ENCODE data around the gene POU2F1. TPM values are rescaled to one million over a fixed set of nuclear protein-coding genes. Genes with fewer than 3 reads are reported as not detected.

The POU2F1 gene
- polyA plus RNA-seq, 1 donor (not counting 4 experiments of a cell fraction or from before 2014, with no cell fraction given) = 3.2 TPM

GRCh38 chr1:167229719-167230385 is 9.2 kb downstream of the POU2F1 start:
- FAIRE-seq (no peak), DNase-seq (ENCODE audit: low read depth, low spot score) (no peak)
- Histone ChIP-seq H3K4me1 (ENCODE audit: control insufficient read depth, extremely low read depth, insufficient read depth, low read length) (peaks cover 9% of the 10 kb centered on the region), H4K20me1 (ENCODE audit: control insufficient read depth, extremely low read depth, insufficient read depth, low read length) (no peaks in the 10 kb centered on the region), H3K9me3 (ENCODE audit: control insufficient read depth, low read depth, low read length) (no peaks in the 10 kb centered on the region), H3K36me3 (ENCODE audit: control insufficient read depth in 2 of 2, extremely low read depth in 1 of 2, insufficient read depth in 2 of 2, low read length in 2 of 2) (no peaks in the 10 kb centered on the region), H3K79me2 (ENCODE audit: control insufficient read depth, insufficient read depth, low read length) (peaks cover 61% of the 10 kb centered on the region), H3K27ac (ENCODE audit: control insufficient read depth, insufficient read depth, low read length) (no peak overlapping the region), H3K27me3 (ENCODE audit: control insufficient read depth, extremely low read depth, insufficient read depth, low read length) (no peaks in the 10 kb centered on the region), H2AFZ (ENCODE audit: control insufficient read depth, low read length) (no peak overlapping the region), H3K4me3 (ENCODE audit: control insufficient read depth in 2 of 3, extremely low read depth in 1 of 3, insufficient read depth in 2 of 3, low read depth in 1 of 3, low read length in 3 of 3) (no peak overlapping the region), H3K9me1 (ENCODE audit: control insufficient read depth, extremely low read depth, insufficient read depth, low read length) (no peaks in the 10 kb centered on the region), H3K9ac (ENCODE audit: control insufficient read depth, extremely low read depth, insufficient read depth, low read length) (no peak overlapping the region), H3K4me2 (ENCODE audit: control insufficient read depth, extremely low read depth, insufficient read depth, low read depth, low read length) (no peak overlapping the region)
- TF ChIP-seq EZH2 (IDR thresholded peaks at IDR 0.05; ENCODE audit: low read length) = no peak
- TF ChIP-seq, protein P1, sequence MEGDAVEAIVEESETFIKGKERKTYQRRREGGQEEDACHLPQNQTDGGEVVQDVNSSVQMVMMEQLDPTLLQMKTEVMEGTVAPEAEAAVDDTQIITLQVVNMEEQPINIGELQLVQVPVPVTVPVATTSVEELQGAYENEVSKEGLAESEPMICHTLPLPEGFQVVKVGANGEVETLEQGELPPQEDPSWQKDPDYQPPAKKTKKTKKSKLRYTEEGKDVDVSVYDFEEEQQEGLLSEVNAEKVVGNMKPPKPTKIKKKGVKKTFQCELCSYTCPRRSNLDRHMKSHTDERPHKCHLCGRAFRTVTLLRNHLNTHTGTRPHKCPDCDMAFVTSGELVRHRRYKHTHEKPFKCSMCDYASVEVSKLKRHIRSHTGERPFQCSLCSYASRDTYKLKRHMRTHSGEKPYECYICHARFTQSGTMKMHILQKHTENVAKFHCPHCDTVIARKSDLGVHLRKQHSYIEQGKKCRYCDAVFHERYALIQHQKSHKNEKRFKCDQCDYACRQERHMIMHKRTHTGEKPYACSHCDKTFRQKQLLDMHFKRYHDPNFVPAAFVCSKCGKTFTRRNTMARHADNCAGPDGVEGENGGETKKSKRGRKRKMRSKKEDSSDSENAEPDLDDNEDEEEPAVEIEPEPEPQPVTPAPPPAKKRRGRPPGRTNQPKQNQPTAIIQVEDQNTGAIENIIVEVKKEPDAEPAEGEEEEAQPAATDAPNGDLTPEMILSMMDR (optimal IDR thresholded peaks at IDR 0.05 in 1 of 3, IDR thresholded peaks at IDR 0.05 in 1 of 3, conservative IDR thresholded peaks at IDR 0.05 in 1 of 3; ENCODE audit: extremely low read depth in 1 of 3, insufficient read depth in 2 of 3, low read length in 3 of 3) = no peak
- dilution Hi-C loops (cut with MboI; ENCODE audit: extremely low pct_ligation_motif_present, low sequenced_read_pairs) = no loop called here

- Histone ChIP-seq H3K9ac (ENCODE audit: control insufficient read depth, extremely low read depth, insufficient read depth, low read length) (no peak overlapping the region), H3K9me1 (ENCODE audit: control insufficient read depth, extremely low read depth, insufficient read depth, low read length) (no peaks in the 10 kb centered on the region), H3K27me3 (ENCODE audit: control insufficient read depth, extremely low read depth, insufficient read depth, low read length) (no peaks in the 10 kb centered on the region), H3K4me1 (ENCODE audit: control insufficient read depth, extremely low read depth, insufficient read depth, low read length) (peaks cover 9% of the 10 kb centered on the region), H2AFZ (ENCODE audit: control insufficient read depth, low read length) (no peak overlapping the region), H3K36me3 (ENCODE audit: control insufficient read depth in 2 of 2, extremely low read depth in 1 of 2, insufficient read depth in 2 of 2, low read length in 2 of 2) (no peaks in the 10 kb centered on the region), H3K4me3 (ENCODE audit: control insufficient read depth in 2 of 3, extremely low read depth in 1 of 3, insufficient read depth in 2 of 3, low read depth in 1 of 3, low read length in 3 of 3) (no peak overlapping the region), H3K4me2 (ENCODE audit: control insufficient read depth, extremely low read depth, insufficient read depth, low read depth, low read length) (no peak overlapping the region), H3K79me2 (ENCODE audit: control insufficient read depth, insufficient read depth, low read length) (peaks cover 60% of the 10 kb centered on the region), H3K9me3 (ENCODE audit: control insufficient read depth, low read depth, low read length) (no peaks in the 10 kb centered on the region), H4K20me1 (ENCODE audit: control insufficient read depth, extremely low read depth, insufficient read depth, low read length) (no peaks in the 10 kb centered on the region), H3K27ac (ENCODE audit: control insufficient read depth, insufficient read depth, low read length) (no peak overlapping the region)
- DNase-seq (ENCODE audit: low read depth, low spot score) = no peak
- FAIRE-seq = no peak
- dilution Hi-C loops (cut with MboI; ENCODE audit: extremely low pct_ligation_motif_present, low sequenced_read_pairs) = no loop called here
- TF ChIP-seq, protein P1 (optimal IDR thresholded peaks at IDR 0.05 in 1 of 3, IDR thresholded peaks at IDR 0.05 in 1 of 3, conservative IDR thresholded peaks at IDR 0.05 in 1 of 3; ENCODE audit: extremely low read depth in 1 of 3, insufficient read depth in 2 of 3, low read length in 3 of 3) = no peak
- TF ChIP-seq EZH2 (IDR thresholded peaks at IDR 0.05; ENCODE audit: low read length) = no peak
Measured at GRCh38 chr1:167230437-167230836, 9.8 kb downstream of the POU2F1 start.
